Measurements from ENCODE around the gene MTG2.

GRCh38 chr20:62243106-62243505 is 60.3 kb downstream of the MTG2 start:
- TF ChIP-seq CTCF (IDR thresholded peaks at IDR 0.05) (no peak), POLR2AphosphoS5 (IDR thresholded peaks at IDR 0.05; ENCODE audit: low read depth, low read length) (no peak), REST (IDR thresholded peaks at IDR 0.05; ENCODE audit: insufficient read depth in 1 of 2, low read depth in 2 of 2, low read length in 1 of 2) (no peak)
